Measurements from ENCODE around the gene RPL37. TPM values are rescaled to one million over a fixed set of nuclear protein-coding genes. Genes with fewer than 3 reads are reported as not detected.
A peak's percentile ranks its signal among the peaks of the same experiment; 100 is the strongest.

RPL37 gene
- total and polyA plus RNA-seq, 9 of the 15 experiments (the other 6 are each of a cell fraction or from before 2014, with no cell fraction given): 2,342 to 7,963 (median 4,091) TPM

DNA sequence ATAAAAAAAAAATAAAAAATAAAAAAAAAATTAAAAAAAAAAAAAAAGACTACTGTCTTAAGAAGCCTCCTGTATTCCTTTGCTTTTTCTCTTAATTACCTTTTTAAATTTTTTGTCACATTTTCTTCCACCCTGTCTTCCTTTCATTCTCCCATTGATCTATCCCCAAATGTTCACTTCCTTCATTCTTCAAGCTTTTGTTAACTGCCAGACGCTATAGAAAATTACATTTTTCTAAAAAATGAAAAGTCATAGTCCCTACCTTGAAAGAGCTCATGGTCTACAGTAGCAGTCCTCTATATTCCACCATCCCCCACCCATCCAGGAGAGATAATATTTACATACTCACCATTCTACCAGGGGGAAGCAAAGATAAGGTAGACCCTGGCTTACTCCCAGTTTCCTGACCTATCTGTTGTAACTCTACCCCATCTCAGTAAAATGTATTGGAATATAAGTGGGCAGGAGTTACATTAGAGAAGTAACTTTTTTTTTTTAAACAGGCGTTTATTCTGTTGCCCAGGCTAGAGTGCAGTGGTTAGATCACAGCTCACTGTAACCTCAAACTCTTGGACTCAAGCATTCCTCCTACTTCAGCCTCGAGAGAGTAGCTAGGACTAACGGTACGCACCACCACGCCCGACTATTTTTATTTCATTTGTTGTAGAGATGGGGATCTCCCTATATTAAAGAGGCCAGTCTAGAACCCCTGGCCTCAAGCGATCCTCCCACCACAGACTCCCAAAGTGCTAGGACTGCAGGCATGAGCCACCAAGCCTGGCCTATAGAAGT is 33.1 kb downstream of the RPL37 start (continued):
- TF ChIP-seq, protein P1, sequence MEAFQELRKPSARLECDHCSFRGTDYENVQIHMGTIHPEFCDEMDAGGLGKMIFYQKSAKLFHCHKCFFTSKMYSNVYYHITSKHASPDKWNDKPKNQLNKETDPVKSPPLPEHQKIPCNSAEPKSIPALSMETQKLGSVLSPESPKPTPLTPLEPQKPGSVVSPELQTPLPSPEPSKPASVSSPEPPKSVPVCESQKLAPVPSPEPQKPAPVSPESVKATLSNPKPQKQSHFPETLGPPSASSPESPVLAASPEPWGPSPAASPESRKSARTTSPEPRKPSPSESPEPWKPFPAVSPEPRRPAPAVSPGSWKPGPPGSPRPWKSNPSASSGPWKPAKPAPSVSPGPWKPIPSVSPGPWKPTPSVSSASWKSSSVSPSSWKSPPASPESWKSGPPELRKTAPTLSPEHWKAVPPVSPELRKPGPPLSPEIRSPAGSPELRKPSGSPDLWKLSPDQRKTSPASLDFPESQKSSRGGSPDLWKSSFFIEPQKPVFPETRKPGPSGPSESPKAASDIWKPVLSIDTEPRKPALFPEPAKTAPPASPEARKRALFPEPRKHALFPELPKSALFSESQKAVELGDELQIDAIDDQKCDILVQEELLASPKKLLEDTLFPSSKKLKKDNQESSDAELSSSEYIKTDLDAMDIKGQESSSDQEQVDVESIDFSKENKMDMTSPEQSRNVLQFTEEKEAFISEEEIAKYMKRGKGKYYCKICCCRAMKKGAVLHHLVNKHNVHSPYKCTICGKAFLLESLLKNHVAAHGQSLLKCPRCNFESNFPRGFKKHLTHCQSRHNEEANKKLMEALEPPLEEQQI (IDR thresholded peaks at IDR 0.05): 0 out of 2 replicates have a peak, but pooled peaks have one; percentile 30
- TF ChIP-seq NR4A1 (CRISPR knock-in tag; IDR thresholded peaks at IDR 0.05) (no peak), NR4A1 (tag; IDR thresholded peaks at IDR 0.05) (no peak; the same call in 1 of the 2 replicates), RBM34 (IDR thresholded peaks at IDR 0.05; ENCODE audit: borderline replicate concordance, insufficient read depth, low read length) (no peak), ZEB2 (IDR thresholded peaks at IDR 0.05) (peak; percentile 81), ZNF561 (CRISPR knock-in tag; conservative IDR thresholded peaks at IDR 0.05) (no peak), CCNT2 (IDR thresholded peaks at IDR 0.05; ENCODE audit: borderline replicate concordance, extremely low read depth, insufficient read length, low read depth, low read length) (peak; percentile 77), POLR3G (IDR thresholded peaks at IDR 0.05; ENCODE audit: extremely low read depth, insufficient read length, insufficient replicate concordance) (no peak), SRF (CRISPR knock-in tag; IDR thresholded peaks at IDR 0.05) (no peak), DNMT1 (IDR thresholded peaks at IDR 0.05) (no peak), ZKSCAN3 (CRISPR knock-in tag; IDR thresholded peaks at IDR 0.05) (no peak), FOXP1 (CRISPR knock-in tag; IDR thresholded peaks at IDR 0.05) (no peak), SNIP1 (IDR thresholded peaks at IDR 0.05; ENCODE audit: low read depth) (0 out of 2 replicates have a peak, but pooled peaks have one; percentile 14)
- TF ChIP-seq, protein P2, sequence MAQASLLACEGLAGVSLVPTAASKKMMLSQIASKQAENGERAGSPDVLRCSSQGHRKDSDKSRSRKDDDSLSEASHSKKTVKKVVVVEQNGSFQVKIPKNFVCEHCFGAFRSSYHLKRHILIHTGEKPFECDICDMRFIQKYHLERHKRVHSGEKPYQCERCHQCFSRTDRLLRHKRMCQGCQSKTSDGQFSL (CRISPR knock-in tag; IDR thresholded peaks at IDR 0.05): no peak
- TF ChIP-seq, protein P2 (tag; IDR thresholded peaks at IDR 0.05): no peak
- TF ChIP-seq, protein P3, sequence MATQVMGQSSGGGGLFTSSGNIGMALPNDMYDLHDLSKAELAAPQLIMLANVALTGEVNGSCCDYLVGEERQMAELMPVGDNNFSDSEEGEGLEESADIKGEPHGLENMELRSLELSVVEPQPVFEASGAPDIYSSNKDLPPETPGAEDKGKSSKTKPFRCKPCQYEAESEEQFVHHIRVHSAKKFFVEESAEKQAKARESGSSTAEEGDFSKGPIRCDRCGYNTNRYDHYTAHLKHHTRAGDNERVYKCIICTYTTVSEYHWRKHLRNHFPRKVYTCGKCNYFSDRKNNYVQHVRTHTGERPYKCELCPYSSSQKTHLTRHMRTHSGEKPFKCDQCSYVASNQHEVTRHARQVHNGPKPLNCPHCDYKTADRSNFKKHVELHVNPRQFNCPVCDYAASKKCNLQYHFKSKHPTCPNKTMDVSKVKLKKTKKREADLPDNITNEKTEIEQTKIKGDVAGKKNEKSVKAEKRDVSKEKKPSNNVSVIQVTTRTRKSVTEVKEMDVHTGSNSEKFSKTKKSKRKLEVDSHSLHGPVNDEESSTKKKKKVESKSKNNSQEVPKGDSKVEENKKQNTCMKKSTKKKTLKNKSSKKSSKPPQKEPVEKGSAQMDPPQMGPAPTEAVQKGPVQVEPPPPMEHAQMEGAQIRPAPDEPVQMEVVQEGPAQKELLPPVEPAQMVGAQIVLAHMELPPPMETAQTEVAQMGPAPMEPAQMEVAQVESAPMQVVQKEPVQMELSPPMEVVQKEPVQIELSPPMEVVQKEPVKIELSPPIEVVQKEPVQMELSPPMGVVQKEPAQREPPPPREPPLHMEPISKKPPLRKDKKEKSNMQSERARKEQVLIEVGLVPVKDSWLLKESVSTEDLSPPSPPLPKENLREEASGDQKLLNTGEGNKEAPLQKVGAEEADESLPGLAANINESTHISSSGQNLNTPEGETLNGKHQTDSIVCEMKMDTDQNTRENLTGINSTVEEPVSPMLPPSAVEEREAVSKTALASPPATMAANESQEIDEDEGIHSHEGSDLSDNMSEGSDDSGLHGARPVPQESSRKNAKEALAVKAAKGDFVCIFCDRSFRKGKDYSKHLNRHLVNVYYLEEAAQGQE (IDR thresholded peaks at IDR 0.05; ENCODE audit: borderline replicate concordance): no peak; the same call in 1 of the 2 replicates
- TF ChIP-seq, protein P3 (CRISPR knock-in tag; IDR thresholded peaks at IDR 0.05; ENCODE audit: low read depth): no peak
